ENCODE data around the gene CIDEB.

GRCh38 chr14:24296341-24297157, 11.2 kb downstream of the CIDEB start:
- TF ChIP-seq CTCF (IDR thresholded peaks at IDR 0.05): peak; percentile 69
- TF ChIP-seq REST (IDR thresholded peaks at IDR 0.05; ENCODE audit: insufficient read depth in 1 of 2, low read depth in 2 of 2, low read length in 1 of 2): no peak
- TF ChIP-seq TCF7L2 (IDR thresholded peaks at IDR 0.05; ENCODE audit: low read depth, low read length): no peak
- TF ChIP-seq POLR2AphosphoS5 (IDR thresholded peaks at IDR 0.05; ENCODE audit: low read depth, low read length): no peak
